IPS-NIHi7 (cell line): ENCODE measurements around the gene TMEM236.

ENCODE experiments used
- DNase-seq: peaks from one replicate; pipeline ENCODE4 v3.0.0; 2012; ENCODE audit warnings: mixed read lengths; ENCODE audit errors: extremely low spot score

TMEM236 gene

GRCh38 chr10:17787087-17787961 is 35.3 kb downstream of the TMEM236 start:
- peak; percentile 39 for DNase-seq

- no peak for DNase-seq
Measured at GRCh38 chr10:17788646-17789045, 36.6 kb downstream of the TMEM236 start.

GRCh38 chr10:17789396-17789795 is 37.4 kb downstream of the TMEM236 start:
- DNase-seq: no peak

- no peak for DNase-seq
Measured at GRCh38 chr10:17790651-17791050, 38.6 kb downstream of the TMEM236 start.

DNA sequence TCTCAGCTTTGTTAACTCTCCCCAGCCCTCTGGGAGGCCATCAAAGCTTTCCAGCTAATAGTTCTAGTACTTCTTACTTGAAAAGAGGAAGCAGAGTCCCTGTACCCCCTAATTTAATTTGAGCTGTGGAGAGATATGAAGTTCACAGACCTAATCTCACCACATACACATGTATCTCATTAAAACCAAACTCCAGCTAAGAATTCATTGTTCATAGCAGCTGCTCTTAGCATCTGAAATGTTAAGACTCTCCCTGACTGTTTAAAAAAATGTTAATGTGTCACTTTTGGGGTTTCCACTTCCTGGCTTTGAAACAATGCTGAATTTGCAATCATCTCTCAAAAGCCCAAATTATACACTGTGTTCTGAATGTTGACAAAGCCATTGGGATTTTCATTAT is 41.0 kb downstream of the TMEM236 start:
- DNase-seq: no peak

DNA sequence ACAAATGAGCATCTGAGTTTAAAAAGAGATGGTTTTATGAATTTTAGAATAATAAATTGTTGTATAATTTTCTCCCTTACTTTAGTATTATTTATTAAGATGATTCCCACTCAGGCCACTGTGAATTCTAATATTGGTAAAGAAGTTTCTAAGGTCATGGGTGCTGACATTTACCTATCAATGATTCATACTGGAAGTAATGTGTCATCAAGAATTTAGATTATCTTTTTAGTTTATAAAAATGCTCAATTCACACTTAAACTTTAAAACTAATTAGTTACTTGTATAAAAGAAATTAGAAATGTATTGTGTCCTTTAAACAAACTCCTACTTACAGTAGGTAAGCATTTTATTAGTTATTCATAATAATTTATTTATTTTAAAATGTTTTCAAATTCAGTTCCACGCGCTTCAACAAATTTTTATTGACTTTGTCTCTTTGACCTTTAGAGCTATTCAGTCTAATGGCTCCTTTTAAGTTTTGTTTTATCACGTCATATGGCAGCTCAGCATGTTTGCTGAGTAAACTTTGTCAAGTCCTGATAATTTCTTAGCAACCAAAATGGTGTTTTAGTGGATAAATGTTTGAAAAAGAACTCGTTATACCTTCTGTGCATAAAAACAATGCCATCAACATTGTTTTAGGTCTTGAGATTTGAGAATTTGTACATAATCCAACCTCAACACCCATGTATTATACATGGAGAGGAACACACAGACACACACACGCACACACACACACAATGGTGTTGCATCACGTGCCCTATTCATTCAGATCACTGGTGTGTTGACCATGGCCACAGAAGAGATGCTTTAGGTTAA is 42.0 kb downstream of the TMEM236 start:
- no peak for DNase-seq

GRCh38 chr10:17795083-17795482 is 43.1 kb downstream of the TMEM236 start:
- no peak for DNase-seq

DNA sequence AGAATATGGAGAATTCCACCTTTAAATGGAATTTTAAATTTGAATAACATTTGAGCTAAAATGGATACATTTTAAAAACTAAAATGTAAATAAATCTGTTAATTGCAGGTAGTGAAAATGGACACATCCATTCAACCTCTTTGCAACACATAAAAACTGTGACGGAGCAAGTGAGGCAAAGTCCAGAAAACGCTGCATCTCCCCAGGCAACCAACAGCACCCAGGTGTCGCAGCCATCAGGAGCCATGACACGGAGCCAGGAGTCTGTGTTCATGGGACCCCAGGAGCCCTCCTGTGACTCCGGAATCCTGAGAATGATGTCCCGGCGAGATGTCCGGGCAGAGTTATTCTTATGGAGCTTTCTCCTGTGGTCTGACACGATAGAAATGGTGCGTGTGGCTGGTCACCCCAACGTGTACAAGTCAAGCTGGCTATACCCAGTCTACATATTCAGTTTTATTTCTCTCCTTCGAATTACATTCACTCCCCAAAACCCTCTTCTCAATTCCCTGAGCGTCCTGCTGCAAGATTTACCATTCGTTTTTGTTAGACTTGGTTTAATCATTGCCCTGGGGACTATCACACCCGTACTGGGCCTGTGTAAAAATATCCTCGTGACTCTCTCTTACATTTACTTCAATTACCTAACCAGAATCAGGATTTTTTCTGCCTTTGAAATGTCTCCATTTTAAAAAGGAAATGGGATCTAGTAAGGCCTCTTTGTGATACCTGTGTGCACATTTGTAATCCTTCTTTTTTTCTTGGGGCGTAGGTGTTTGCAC is 44.0 kb downstream of the TMEM236 start:
- no peak for DNase-seq

GRCh38 chr10:17801507-17801906 is 49.5 kb downstream of the TMEM236 start:
- DNase-seq: no peak

DNA sequence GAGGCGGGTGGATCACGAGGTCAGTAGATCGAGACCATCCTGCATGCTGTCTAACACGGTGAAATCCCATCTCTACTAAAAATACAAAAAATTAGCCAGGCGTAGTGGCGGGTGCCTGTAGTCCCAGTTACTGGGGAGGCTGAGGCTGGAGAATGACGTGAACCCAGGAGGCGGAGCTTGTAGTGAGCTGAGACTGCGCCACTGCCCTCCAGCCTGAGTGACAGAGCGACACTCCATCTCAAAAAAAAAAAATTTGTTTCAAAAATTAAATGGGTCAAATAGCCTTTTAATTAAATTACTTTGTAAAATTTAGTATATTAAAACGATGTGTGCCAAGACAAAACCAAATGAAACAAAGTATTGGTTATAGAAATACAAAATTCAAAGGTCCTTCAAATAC is 50.3 kb downstream of the TMEM236 start:
- DNase-seq: no peak

GRCh38 chr10:17802976-17803375 is 51.0 kb downstream of the TMEM236 start:
- no peak for DNase-seq

DNA sequence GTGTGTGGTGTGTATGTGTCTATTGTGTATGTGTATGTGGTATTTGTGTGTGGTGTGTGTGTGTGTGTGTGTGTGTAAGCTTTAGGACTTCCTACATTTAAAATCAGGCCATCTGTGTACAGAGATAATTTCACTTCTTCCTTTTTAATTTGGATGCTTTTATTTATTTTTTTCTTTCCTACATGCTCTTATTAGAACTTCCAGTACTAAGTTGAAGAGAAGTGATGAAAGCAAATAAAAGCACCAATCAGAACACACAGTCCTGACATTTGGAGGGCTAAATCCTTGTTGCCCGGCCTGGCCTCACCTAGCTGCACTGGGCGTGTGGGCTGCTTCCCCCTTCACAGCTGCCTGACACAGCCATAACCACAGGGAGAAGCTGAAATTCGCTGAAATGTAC is 53.3 kb downstream of the TMEM236 start:
- DNase-seq: no peak

DNA sequence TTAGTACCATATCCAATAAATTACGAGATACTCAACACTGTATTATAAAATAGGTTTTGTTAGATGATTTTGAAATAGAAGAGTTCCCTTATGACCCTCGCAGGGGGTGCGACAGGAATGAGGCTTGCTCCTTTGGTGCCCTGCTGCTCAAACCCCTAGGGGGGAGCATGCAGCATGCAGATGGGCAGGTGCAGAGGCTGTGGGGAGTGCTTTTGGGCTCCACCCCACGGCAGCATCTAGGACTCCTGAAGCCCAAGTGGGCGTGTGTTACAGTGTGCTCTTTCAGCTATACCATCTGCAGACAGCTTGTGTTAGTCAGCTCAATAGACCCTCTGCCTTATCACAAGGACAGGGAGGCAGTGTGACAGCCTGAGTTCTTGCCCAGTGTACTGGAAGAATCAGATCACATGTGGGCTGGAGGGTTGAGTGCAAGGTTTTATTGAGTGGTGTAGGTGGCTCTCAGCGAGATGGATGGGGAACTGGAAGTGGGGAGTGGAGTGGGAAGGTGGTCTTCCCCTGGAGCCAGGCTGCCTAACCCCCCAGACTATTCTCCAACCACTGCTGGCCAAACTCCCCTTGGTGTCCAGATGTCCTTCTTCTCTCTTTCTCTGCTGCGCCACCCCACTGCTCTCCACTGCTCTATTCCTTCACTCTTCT is 54.0 kb downstream of the TMEM236 start:
- DNase-seq: peak; percentile 24

GRCh38 chr10:17808971-17809841 is 57.2 kb downstream of the TMEM236 start, which contains the start of gene MRC1:
Gene MRC1, plus strand, starts transcription at chr10:17809348. Its CDS starts 118 bp downstream, at chr10:17809466.
- DNase-seq: peak; percentile 19

GRCh38 chr10:17811146-17811865 is 59.3 kb downstream of the TMEM236 start:
- no peak for DNase-seq

- DNase-seq: no peak
Measured at GRCh38 chr10:17814973-17815372, 63.0 kb downstream of the TMEM236 start.

- no peak for DNase-seq
Measured at GRCh38 chr10:17816199-17816598, 64.2 kb downstream of the TMEM236 start.

- DNase-seq: no peak
Measured at GRCh38 chr10:17817316-17817715, 65.3 kb downstream of the TMEM236 start.

GRCh38 chr10:17817790-17818189 is 65.8 kb downstream of the TMEM236 start:
- no peak for DNase-seq

DNA sequence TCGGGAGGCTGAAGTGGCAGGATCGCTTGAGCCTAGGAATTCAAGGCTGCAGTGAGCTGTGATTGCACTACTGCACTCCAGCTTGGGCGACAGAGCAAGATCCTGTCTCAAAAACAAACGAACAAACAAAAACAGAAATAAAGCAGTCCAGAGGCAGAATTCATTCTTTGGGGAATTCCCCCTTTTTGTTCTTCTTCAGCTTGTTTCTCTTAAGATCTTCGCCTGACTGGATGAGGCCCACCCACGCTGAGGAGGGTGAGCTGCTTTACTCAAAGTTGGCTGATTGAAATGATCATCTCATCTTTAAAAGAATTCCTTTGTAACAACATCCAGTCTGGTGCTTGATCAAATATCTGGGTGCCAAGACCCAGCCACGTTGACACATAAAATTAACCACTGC is 67.8 kb downstream of the TMEM236 start:
- DNase-seq: no peak
